ENCODE measurements around the gene TUBA4B.

TUBA4B gene

DNA sequence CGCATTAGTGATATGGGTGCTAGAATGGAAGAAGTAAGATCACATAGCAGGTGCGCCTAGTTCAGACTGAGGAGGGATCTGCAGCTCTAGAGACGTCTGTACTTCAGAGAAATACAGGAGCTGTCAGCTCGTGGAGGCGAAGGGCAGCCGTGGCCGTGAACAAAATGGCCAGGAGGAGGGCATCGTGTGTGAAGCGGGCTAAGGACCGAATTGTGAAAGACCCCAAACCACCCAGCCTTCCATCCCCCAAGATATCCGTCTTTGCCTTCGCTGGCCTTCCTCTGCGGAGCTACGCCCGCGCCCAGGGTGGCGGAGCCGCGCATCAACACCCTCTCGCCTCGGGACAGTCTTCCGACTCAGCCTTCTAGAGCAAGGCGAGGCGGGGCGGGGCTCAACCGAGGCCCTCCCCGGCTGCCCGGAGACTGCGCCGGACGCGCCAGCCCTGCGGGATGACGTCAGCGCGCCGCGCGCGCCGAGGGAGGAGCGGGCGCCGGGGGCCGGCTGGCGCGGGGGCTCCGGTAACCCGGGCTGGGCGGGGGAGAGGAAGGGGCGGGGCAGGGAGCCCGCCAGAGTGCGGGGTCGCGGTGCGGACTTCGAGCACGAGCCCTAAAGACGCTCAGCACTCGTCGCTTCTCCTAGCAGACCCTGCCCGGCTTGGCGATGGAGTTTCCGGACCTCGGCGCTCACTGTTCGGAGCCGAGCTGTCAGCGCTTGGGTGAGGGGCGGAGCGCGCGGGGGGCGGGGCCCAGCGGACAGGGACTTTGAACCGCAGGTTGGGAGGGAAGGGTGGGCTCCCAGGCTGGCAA lies 46.5 kb upstream of the TUBA4B start, which contains the start of gene ZFAND2B:
Gene ZFAND2B, plus strand, starts transcription at position 455 of the 806 bp plus-strand sequence. Its CDS starts 206 bp downstream, at position 661.
- Histone ChIP-seq H3K4ac (ENCODE audit: low read depth, low read length) (peak within 1 kb of the TSS; percentile 61), H3K27me3 (ENCODE audit: insufficient read depth, low read length) (no peaks in the 10 kb centered on the region), H3K79me1 (ENCODE audit: low read length) (peaks cover 5% of the 10 kb centered on the region), H3K9me3 (ENCODE audit: insufficient read depth, low read depth, low read length) (no peaks in the 10 kb centered on the region), H3K9ac (ENCODE audit: low read length) (peak within 1 kb of the TSS; percentile 94), H3K23ac (ENCODE audit: low read length) (peak within 1 kb of the TSS; percentile 35), H2AFZ (ENCODE audit: insufficient read depth, low read length, poor library complexity) (peak within 1 kb of the TSS; percentile 92), H4K91ac (ENCODE audit: low read depth, low read length) (peak within 1 kb of the TSS; percentile 87), H2BK120ac (ENCODE audit: insufficient read depth, low read length, poor library complexity) (peak within 1 kb of the TSS; percentile 88), H2BK12ac (ENCODE audit: low read length) (peak within 1 kb of the TSS; percentile 35), H3K4me2 (ENCODE audit: low read length) (peak within 1 kb of the TSS; percentile 98), H3K79me2 (ENCODE audit: control insufficient read depth, insufficient read depth, low read length, poor library complexity) (peaks cover 5% of the 10 kb centered on the region), H3K36me3 (ENCODE audit: control insufficient read depth in 1 of 2, insufficient read depth in 2 of 2, low read length in 2 of 2) (peaks cover 31 to 33% of the 10 kb centered on the region in 2 experiments), H3K27ac (ENCODE audit: low read depth, low read length) (peak within 1 kb of the TSS; percentile 93), H3K14ac (ENCODE audit: low read length) (peak within 1 kb of the TSS; percentile 81), H4K8ac (ENCODE audit: low read depth, low read length) (peak within 1 kb of the TSS; percentile 80), H3K4me3 (ENCODE audit: low read depth, low read length) (peak within 1 kb of the TSS; percentile 92), H4K12ac (ENCODE audit: low read depth, low read length) (peak within 1 kb of the TSS; percentile 78), H3K18ac (ENCODE audit: low read length) (peak within 1 kb of the TSS; percentile 85), H2BK5ac (ENCODE audit: low read depth, low read length, poor library complexity) (peak within 1 kb of the TSS; percentile 45), H2AK5ac (ENCODE audit: low read length) (peak within 1 kb of the TSS; percentile 80), H3K4me1 (ENCODE audit: control insufficient read depth in 1 of 2, insufficient read depth in 2 of 2, low read length in 2 of 2) (peaks cover 2 to 4% of the 10 kb centered on the region in 2 experiments)
- no CpG with 5 or more reads among the region's 76 CpGs for WGBS (ENCODE audit: extremely low coverage, insufficient coverage, insufficient read length)
- peak; percentile 94 to 98 for DNase-seq

DNA sequence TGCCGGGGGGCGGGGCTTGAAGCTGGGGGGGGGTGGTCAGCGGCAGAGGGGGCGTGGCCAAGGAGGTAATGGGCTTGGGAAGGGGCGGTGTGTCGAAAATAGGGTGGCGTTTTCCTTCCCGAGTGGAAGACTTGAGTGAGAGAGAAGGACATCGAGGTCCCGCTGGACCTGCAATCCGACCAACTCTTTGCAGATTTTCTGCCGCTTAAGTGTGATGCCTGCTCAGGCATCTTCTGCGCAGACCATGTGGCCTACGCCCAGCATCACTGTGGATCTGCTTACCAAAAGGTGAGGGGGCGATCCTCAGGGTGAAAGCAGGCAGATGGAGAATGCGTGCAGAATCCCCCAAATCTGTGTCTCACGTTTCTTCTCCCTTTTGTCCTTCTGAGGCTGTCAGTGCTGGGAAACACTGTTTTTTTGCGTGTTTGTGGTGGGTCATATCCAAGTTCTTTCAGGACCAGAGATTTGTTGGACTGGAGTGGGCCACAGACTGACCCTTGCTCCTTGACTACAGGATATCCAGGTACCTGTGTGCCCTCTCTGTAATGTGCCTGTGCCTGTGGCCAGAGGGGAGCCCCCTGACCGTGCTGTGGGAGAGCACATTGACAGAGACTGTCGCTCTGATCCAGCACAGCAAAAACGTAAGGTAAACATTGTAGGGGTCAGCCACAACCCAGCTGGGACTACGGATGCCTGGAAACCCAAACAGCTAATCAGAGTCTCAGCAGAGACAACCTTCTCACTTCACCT lies 45.7 kb upstream of the TUBA4B start:
- no peak for DNase-seq
- no peaks in the 10 kb centered on the region for H3K9me3 ChIP-seq (ENCODE audit: insufficient read depth, low read depth, low read length)

DNA sequence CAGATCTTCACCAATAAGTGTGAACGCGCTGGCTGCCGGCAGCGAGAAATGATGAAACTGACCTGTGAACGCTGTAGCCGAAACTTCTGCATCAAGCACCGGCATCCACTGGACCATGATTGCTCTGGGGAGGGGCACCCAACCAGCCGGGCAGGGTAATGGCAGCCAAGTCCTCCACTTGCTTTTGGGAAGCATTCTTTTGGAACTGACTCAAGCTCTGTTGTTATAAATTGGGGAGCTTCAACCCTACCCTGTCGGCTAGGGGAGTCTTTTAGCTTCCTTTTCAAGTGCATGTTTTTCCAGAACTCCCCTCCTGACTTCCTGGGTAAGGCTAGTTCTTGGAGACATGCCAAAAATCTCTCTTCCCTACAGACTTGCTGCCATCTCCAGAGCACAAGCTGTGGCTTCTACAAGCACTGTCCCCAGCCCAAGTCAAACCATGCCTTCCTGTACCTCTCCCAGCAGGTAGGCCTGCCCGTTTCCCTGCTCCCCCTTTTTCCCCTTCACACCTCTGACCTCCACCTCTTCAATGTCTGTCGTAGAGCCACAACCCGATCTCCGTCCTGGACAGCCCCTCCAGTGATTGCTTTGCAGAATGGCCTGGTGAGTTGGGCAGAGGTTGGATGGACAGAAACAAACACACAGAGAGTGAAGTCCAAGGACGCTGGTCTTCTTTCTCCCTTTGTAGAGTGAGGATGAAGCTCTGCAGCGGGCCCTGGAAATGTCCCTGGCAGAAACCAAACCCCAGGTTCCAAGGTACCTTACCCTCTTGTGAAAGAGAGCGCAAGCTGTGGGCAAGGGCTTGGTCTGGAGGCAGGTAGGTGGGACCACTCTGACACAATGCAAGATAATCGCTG lies 44.9 kb upstream of the TUBA4B start:
- DNase-seq = no peak
- H2BK5ac ChIP-seq (ENCODE audit: low read depth, low read length, poor library complexity) = no peak overlapping the region
- WGBS (ENCODE audit: extremely low coverage, insufficient coverage, insufficient read length) = no CpG with 5 or more reads among the region's 17 CpGs
- no peak overlapping the region for H3K18ac ChIP-seq (ENCODE audit: low read length)
- H4K91ac ChIP-seq (ENCODE audit: low read depth, low read length) = no peak overlapping the region
- no peaks in the 10 kb centered on the region for H3K9me3 ChIP-seq (ENCODE audit: insufficient read depth, low read depth, low read length)
- H3K27ac ChIP-seq (ENCODE audit: low read depth, low read length) = no peak overlapping the region
- H3K4ac ChIP-seq (ENCODE audit: low read depth, low read length) = no peak overlapping the region
- peaks cover 39 to 44% of the 10 kb centered on the region in 2 experiments for H3K36me3 ChIP-seq (ENCODE audit: control insufficient read depth in 1 of 2, insufficient read depth in 2 of 2, low read length in 2 of 2)
- H3K79me2 ChIP-seq (ENCODE audit: control insufficient read depth, insufficient read depth, low read length, poor library complexity) = peaks cover 5% of the 10 kb centered on the region
- H3K79me1 ChIP-seq (ENCODE audit: low read length) = peaks cover 5% of the 10 kb centered on the region
- no peak overlapping the region for H3K4me3 ChIP-seq (ENCODE audit: low read depth, low read length)
- no peak overlapping the region for H2BK120ac ChIP-seq (ENCODE audit: insufficient read depth, low read length, poor library complexity)
- peaks cover 2 to 4% of the 10 kb centered on the region in 2 experiments for H3K4me1 ChIP-seq (ENCODE audit: control insufficient read depth in 1 of 2, insufficient read depth in 2 of 2, low read length in 2 of 2)
- no peak overlapping the region for H3K23ac ChIP-seq (ENCODE audit: low read length)
- no peak overlapping the region for H3K9ac ChIP-seq (ENCODE audit: low read length)
- no peak overlapping the region for H4K8ac ChIP-seq (ENCODE audit: low read depth, low read length)
- H3K4me2 ChIP-seq (ENCODE audit: low read length) = no peak overlapping the region
- no peak overlapping the region for H2AK5ac ChIP-seq (ENCODE audit: low read length)
- no peak overlapping the region for H3K14ac ChIP-seq (ENCODE audit: low read length)
- no peak overlapping the region for H2BK12ac ChIP-seq (ENCODE audit: low read length)
- no peaks in the 10 kb centered on the region for H3K27me3 ChIP-seq (ENCODE audit: insufficient read depth, low read length)
- H2AFZ ChIP-seq (ENCODE audit: insufficient read depth, low read length, poor library complexity) = no peak overlapping the region
- no peak overlapping the region for H4K12ac ChIP-seq (ENCODE audit: low read depth, low read length)

More for the DNA sequence above, 45.7 kb upstream of the TUBA4B start:
- Histone ChIP-seq H4K8ac (ENCODE audit: low read depth, low read length) (peak overlapping the region; percentile 70), H3K23ac (ENCODE audit: low read length) (no peak overlapping the region), H2BK120ac (ENCODE audit: insufficient read depth, low read length, poor library complexity) (no peak overlapping the region), H4K12ac (ENCODE audit: low read depth, low read length) (peak overlapping the region; percentile 41), H3K4me3 (ENCODE audit: low read depth, low read length) (peak overlapping the region; percentile 62), H3K4me2 (ENCODE audit: low read length) (peak overlapping the region; percentile 67), H3K18ac (ENCODE audit: low read length) (peak overlapping the region; percentile 68), H2AK5ac (ENCODE audit: low read length) (peak overlapping the region; percentile 80), H3K4me1 (ENCODE audit: control insufficient read depth in 1 of 2, insufficient read depth in 2 of 2, low read length in 2 of 2) (peaks cover 2 to 4% of the 10 kb centered on the region in 2 experiments), H3K14ac (ENCODE audit: low read length) (peak overlapping the region; percentile 55), H3K27me3 (ENCODE audit: insufficient read depth, low read length) (no peaks in the 10 kb centered on the region), H2AFZ (ENCODE audit: insufficient read depth, low read length, poor library complexity) (peak overlapping the region; percentile 82), H3K4ac (ENCODE audit: low read depth, low read length) (no peak overlapping the region), H2BK5ac (ENCODE audit: low read depth, low read length, poor library complexity) (no peak overlapping the region), H4K91ac (ENCODE audit: low read depth, low read length) (peak overlapping the region; percentile 56), H3K36me3 (ENCODE audit: control insufficient read depth in 1 of 2, insufficient read depth in 2 of 2, low read length in 2 of 2) (peaks cover 32 to 37% of the 10 kb centered on the region in 2 experiments), H3K9ac (ENCODE audit: low read length) (peak overlapping the region; percentile 52), H3K79me2 (ENCODE audit: control insufficient read depth, insufficient read depth, low read length, poor library complexity) (peaks cover 5% of the 10 kb centered on the region), H2BK12ac (ENCODE audit: low read length) (peak overlapping the region; percentile 35), H3K27ac (ENCODE audit: low read depth, low read length) (peak overlapping the region; percentile 7), H3K79me1 (ENCODE audit: low read length) (peaks cover 5% of the 10 kb centered on the region)
- WGBS (ENCODE audit: extremely low coverage, insufficient coverage, insufficient read length) = no CpG with 5 or more reads among the region's 22 CpGs

Measured in trophoblast cell (in vitro differentiated cells and primary cell).